ENCODE measurements around the gene POT1.

The POT1 gene

GRCh38 chr7:124776153-124776552 lies 153.5 kb downstream of the POT1 start:
- H3K9me3 Mint-ChIP-seq, result no peaks in the 10 kb centered on the region
- H3K27ac Mint-ChIP-seq, result no peak overlapping the region
- H3K36me3 Mint-ChIP-seq (ENCODE audit: low read depth), result no peaks in the 10 kb centered on the region
- no peak for TF ChIP-seq CTCF (IDR thresholded peaks at IDR 0.05; ENCODE audit: unreplicated experiment in 3 of 3)
- H3K4me3 Mint-ChIP-seq, result no peak overlapping the region
- H3K4me1 Mint-ChIP-seq, result peaks cover 2% of the 10 kb centered on the region
- H3K27me3 Mint-ChIP-seq (ENCODE audit: low read depth), result peaks cover 3% of the 10 kb centered on the region

DNA sequence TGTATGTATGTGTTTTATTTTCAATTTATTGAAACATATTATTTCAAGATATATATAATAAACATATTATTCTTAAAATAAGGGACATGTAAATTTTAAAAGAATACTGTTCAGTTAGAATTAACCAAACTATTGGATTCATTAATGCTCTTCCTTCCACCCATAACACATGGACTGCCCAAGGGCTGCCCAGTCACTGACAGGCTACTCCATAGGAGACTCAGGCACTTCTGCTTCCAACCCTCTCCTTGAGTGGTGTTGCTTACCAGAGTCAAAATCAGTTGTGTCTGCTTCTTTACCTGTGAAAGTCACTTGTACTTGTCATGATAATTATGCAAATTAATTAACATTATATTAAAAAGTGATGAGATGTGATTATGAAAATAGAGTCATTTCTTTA lies 154.2 kb downstream of the POT1 start:
- no peaks in the 10 kb centered on the region for H3K36me3 Mint-ChIP-seq (ENCODE audit: low read depth)

GRCh38 chr7:124773938-124774337 lies 155.7 kb downstream of the POT1 start:
- H3K4me1 Mint-ChIP-seq, result no peaks in the 10 kb centered on the region
- no peaks in the 10 kb centered on the region for H3K27me3 Mint-ChIP-seq (ENCODE audit: low read depth)
- H3K9me3 Mint-ChIP-seq, result no peaks in the 10 kb centered on the region
- no peak overlapping the region for H3K27ac Mint-ChIP-seq
- no peaks in the 10 kb centered on the region for H3K36me3 Mint-ChIP-seq (ENCODE audit: low read depth)
- no peak overlapping the region for H3K4me3 Mint-ChIP-seq
- no peak for TF ChIP-seq CTCF (IDR thresholded peaks at IDR 0.05; ENCODE audit: unreplicated experiment in 3 of 3)

More for the DNA sequence above, 154.2 kb downstream of the POT1 start:
- Mint-ChIP-seq H3K27ac (no peak overlapping the region), H3K4me1 (no peaks in the 10 kb centered on the region), H3K9me3 (no peaks in the 10 kb centered on the region), H3K27me3 (ENCODE audit: low read depth) (no peaks in the 10 kb centered on the region), H3K4me3 (no peak overlapping the region)
- TF ChIP-seq CTCF (IDR thresholded peaks at IDR 0.05; ENCODE audit: unreplicated experiment in 3 of 3), result no peak

DNA sequence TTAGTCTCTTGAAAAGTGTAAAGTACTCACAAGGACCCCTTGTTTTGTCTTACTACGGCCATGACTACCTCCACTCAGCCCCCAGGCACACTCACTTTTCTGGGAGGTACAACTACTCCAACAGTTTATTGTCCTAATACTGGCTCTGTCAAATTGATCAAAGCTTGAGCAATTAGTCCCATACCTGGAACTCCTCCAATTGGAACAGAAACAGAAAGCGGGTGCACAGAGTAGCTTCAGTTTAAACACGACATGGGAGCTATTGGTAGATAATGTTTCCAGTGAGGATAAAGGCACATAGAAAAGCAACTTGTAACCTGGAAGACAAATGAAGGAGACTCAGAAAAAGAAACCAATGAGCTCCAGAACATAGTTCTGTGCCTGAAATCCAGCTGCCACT lies 156.3 kb downstream of the POT1 start:
- H3K4me1 Mint-ChIP-seq, result no peaks in the 10 kb centered on the region
- TF ChIP-seq CTCF (IDR thresholded peaks at IDR 0.05; ENCODE audit: unreplicated experiment in 3 of 3), result no peak
- no peaks in the 10 kb centered on the region for H3K9me3 Mint-ChIP-seq
- no peaks in the 10 kb centered on the region for H3K27me3 Mint-ChIP-seq (ENCODE audit: low read depth)
- H3K36me3 Mint-ChIP-seq (ENCODE audit: low read depth), result no peaks in the 10 kb centered on the region
- H3K4me3 Mint-ChIP-seq, result no peak overlapping the region
- no peak overlapping the region for H3K27ac Mint-ChIP-seq

All from nephron (organoid).